ENCODE data around the gene ZNF207. TPM values are rescaled to one million over a fixed set of nuclear protein-coding genes. Genes with fewer than 3 reads are reported as not detected.

ZNF207 gene
- total RNA-seq, 1 experiment from 2014 or later = 215 TPM

- Histone ChIP-seq H3K4me1 (ENCODE audit: control insufficient read depth, insufficient read depth, low read length) (no peaks in the 10 kb centered on the region), H3K27me3 (ENCODE audit: control insufficient read depth, insufficient read depth, low read length) (no peaks in the 10 kb centered on the region), H3K9me3 (ENCODE audit: control insufficient read depth, insufficient read depth, low read depth, low read length) (no peaks in the 10 kb centered on the region), H3K27ac (ENCODE audit: low read length) (no peak overlapping the region), H3K4me3 (ENCODE audit: low read depth in 2 of 2, low read length in 2 of 2) (no peak overlapping the region), H3K36me3 (ENCODE audit: control insufficient read depth, insufficient read depth, low read length) (peaks cover 5% of the 10 kb centered on the region; the same call in 1 of the 2 replicates)
- in situ Hi-C loops (cut with HindIII; ENCODE audit: low pct_unique_long_range_greater_than_20kb, low sequenced_read_pairs) = no loop called here
- DNase-seq (ENCODE audit: low read depth, low spot score) (no peak), ATAC-seq (no peak)
- TF ChIP-seq TCF7L2 (IDR thresholded peaks at IDR 0.05; ENCODE audit: low read depth, low read length) (no peak), POLR2AphosphoS5 (IDR thresholded peaks at IDR 0.05; ENCODE audit: low read depth, low read length) (no peak), CTCF (IDR thresholded peaks at IDR 0.05) (no peak), SIN3A (IDR thresholded peaks at IDR 0.05; ENCODE audit: borderline replicate concordance, insufficient read depth, low read depth, low read length) (no peak), REST (IDR thresholded peaks at IDR 0.05; ENCODE audit: insufficient read depth in 1 of 2, low read depth in 2 of 2, low read length in 1 of 2) (no peak)
- ChIA-PET POLR2A (interaction anchor here (1.5 kb wide), 1 partner anchor 15 kb away, joined by 3 read pairs; no protein-coding TSS in a partner anchor), CTCF (no interaction called here)
- no TSS peak for BruUV-seq (replicated peaks)
- intact Hi-C loops (cut with micrococcal nuclease; ENCODE audit: unreplicated experiment) = no loop called here
These were observed 19.8 kb upstream of the ZNF207 start for GRCh38 chr17:32330147-32330546.

GRCh38 chr17:32331243-32332040 is 18.5 kb upstream of the ZNF207 start:
- no TSS peak for BruUV-seq (replicated peaks)
- peaks cover 5% of the 10 kb centered on the region; the same call in 1 of the 2 replicates for H3K36me3 ChIP-seq (ENCODE audit: control insufficient read depth, insufficient read depth, low read length)
- TF ChIP-seq TCF7L2 (IDR thresholded peaks at IDR 0.05; ENCODE audit: low read depth, low read length) (no peak), SIN3A (IDR thresholded peaks at IDR 0.05; ENCODE audit: borderline replicate concordance, insufficient read depth, low read depth, low read length) (no peak), POLR2AphosphoS5 (IDR thresholded peaks at IDR 0.05; ENCODE audit: low read depth, low read length) (no peak)
- H3K27ac ChIP-seq (ENCODE audit: low read length) = no peak overlapping the region
- H3K27me3 ChIP-seq (ENCODE audit: control insufficient read depth, insufficient read depth, low read length) = no peaks in the 10 kb centered on the region
- ChIA-PET CTCF (no interaction called here), POLR2A (interaction anchor here (0.6 kb wide), 2 partner anchors 17 to 550 kb away, joined by 3 read pairs; no protein-coding TSS in a partner anchor)
- H3K4me1 ChIP-seq (ENCODE audit: control insufficient read depth, insufficient read depth, low read length) = no peaks in the 10 kb centered on the region
- H3K9me3 ChIP-seq (ENCODE audit: control insufficient read depth, insufficient read depth, low read depth, low read length) = no peaks in the 10 kb centered on the region
- ATAC-seq (no peak), DNase-seq (ENCODE audit: low read depth, low spot score) (no peak)
- intact Hi-C loops (cut with micrococcal nuclease; ENCODE audit: unreplicated experiment) = no loop called here
- H3K4me3 ChIP-seq (ENCODE audit: low read depth in 2 of 2, low read length in 2 of 2) = no peak overlapping the region
- in situ Hi-C loops (cut with HindIII; ENCODE audit: low pct_unique_long_range_greater_than_20kb, low sequenced_read_pairs) = no loop called here

- H3K4me3 ChIP-seq (ENCODE audit: low read depth in 2 of 2, low read length in 2 of 2) = no peak overlapping the region
- ATAC-seq = no peak
- TF ChIP-seq SIN3A (IDR thresholded peaks at IDR 0.05; ENCODE audit: borderline replicate concordance, insufficient read depth, low read depth, low read length) (no peak), REST (IDR thresholded peaks at IDR 0.05; ENCODE audit: insufficient read depth in 1 of 2, low read depth in 2 of 2, low read length in 1 of 2) (no peak), POLR2AphosphoS5 (IDR thresholded peaks at IDR 0.05; ENCODE audit: low read depth, low read length) (no peak), CTCF (IDR thresholded peaks at IDR 0.05) (no peak), TCF7L2 (IDR thresholded peaks at IDR 0.05; ENCODE audit: low read depth, low read length) (no peak)
- ChIA-PET POLR2A (interaction anchor here (0.6 kb wide), 1 partner anchor 57 kb away, joined by 4 read pairs; no protein-coding TSS in a partner anchor), CTCF (no interaction called here)
- H3K36me3 ChIP-seq (ENCODE audit: control insufficient read depth, insufficient read depth, low read length) = peaks cover 5% of the 10 kb centered on the region
- DNase-seq (ENCODE audit: low read depth, low spot score) = no peak
- no peaks in the 10 kb centered on the region for H3K27me3 ChIP-seq (ENCODE audit: control insufficient read depth, insufficient read depth, low read length)
- no peaks in the 10 kb centered on the region for H3K4me1 ChIP-seq (ENCODE audit: control insufficient read depth, insufficient read depth, low read length)
- BruUV-seq (replicated peaks) = no TSS peak
- in situ Hi-C loops (cut with HindIII; ENCODE audit: low pct_unique_long_range_greater_than_20kb, low sequenced_read_pairs) (no loop called here), intact Hi-C loops (cut with micrococcal nuclease; ENCODE audit: unreplicated experiment) (no loop called here)
- H3K27ac ChIP-seq (ENCODE audit: low read length) = no peak overlapping the region
- H3K9me3 ChIP-seq (ENCODE audit: control insufficient read depth, insufficient read depth, low read depth, low read length) = no peaks in the 10 kb centered on the region
These were observed 16.8 kb upstream of the ZNF207 start for GRCh38 chr17:32333187-32333586.

Measured in Panc1 (cell line).